H54 (cell line): Measurements from ENCODE around the gene SLC29A3.
A peak's percentile ranks its signal among the peaks of the same experiment; 100 is the strongest.

Experiments
- DNase-seq: peaks from one replicate; pipeline ENCODE4 v3.0.0; 2011; ENCODE audit warnings: low spot score, mixed read lengths; ENCODE audit not compliant: insufficient read length
- FAIRE-seq: peaks from 3 replicates; lab custom pipeline; 2011; peaks lifted over from hg19 to GRCh38; lab: Jason Lieb, UNC
- POLR2A ChIP-seq: IDR thresholded peaks from 2 replicates; pipeline ENCODE4 v1.6.1; 2011; ENCODE audit warnings: low read depth, mild to moderate bottlenecking, low read length

Gene SLC29A3

DNA sequence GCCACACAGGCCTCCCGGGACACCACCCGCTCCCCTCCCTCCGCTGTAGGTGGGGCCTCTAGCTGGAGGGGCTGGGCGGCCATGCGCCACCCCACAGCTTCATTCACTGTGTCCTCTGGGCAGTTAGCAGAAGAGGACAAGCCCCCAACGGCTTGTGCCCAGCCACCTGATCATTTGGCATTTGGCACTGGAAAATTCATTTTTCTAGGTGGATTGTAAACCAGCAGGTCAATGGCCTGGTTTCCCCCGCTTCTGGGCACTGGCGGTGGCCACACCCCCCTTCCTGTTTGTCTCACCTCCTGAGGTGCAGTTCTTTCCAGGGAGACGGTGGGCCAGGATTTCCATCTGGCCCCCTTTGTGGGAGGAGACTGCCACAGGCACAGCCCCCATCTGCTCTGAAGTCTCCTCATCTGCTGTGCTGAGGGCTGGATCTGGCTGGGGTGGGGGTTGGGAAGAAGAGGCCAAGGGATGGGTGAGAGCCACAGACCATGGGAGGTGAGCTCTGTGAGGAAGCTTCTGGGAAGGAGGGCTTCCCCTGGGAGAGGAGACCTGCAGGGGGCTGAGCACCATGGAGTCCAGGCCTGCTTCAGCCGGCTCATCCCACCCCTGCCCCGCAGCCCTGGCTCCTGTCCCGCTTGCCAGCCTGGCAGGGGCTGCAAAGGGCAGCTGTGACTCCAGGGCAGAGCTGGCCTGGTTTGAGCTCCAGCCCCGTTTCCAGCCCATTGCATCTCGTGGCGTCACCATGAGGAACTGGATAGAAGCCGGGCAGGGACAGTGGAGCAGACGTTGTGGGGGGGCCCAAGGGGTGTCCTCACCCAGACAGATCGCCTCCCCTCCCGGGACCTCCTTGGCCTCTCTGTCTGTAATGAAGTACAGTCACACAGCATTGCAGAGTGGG lies 40.1 kb upstream of the SLC29A3 start:
- TF ChIP-seq POLR2A = no peak
- FAIRE-seq = no peak
- DNase-seq = no peak

DNA sequence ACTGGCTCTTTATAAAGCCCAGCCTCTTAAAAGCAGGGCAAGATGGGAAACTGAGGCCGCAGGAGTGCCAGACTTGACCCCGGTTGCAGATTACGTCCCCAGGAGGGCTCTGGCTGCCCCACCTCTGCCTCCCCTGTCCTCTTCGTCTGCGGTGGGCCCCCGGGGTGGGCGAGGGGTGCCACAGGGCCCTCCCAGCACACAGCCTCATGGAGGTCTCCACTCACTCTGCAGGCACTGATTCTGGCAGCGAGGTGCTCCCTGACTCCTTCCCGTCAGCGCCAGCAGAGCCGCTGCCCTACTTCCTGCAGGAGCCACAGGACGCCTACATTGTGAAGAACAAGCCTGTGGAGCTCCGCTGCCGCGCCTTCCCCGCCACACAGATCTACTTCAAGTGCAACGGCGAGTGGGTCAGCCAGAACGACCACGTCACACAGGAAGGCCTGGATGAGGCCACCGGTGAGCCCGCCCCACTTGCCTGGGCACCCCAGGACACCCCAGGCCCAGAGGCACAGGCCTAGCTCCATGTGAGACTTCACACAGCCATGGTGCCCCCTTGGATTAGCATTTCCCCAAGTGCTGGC lies 39.4 kb upstream of the SLC29A3 start:
- FAIRE-seq = no peak
- DNase-seq = no peak
- TF ChIP-seq POLR2A = no peak

DNA sequence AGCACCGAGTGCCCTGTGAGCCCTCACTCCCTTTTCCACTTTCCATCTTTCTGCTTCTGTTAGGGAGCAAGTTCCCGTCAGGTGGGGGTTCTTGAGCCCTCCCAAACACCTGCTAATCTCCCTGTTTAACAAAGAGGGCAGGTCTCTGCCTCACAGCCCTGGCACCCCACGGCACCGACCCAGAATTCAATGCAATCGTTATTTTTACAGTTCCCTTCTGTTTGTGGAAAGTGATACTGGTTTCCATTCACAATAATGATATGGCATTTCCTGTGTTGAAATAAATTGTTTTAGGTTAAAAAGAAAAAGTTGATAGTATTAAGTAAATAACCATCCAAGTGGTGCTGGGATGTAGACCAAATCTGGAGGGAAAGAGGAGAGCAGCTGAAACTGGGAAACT lies 38.8 kb upstream of the SLC29A3 start:
- FAIRE-seq (no peak), DNase-seq (no peak)
- TF ChIP-seq POLR2A = no peak

DNA sequence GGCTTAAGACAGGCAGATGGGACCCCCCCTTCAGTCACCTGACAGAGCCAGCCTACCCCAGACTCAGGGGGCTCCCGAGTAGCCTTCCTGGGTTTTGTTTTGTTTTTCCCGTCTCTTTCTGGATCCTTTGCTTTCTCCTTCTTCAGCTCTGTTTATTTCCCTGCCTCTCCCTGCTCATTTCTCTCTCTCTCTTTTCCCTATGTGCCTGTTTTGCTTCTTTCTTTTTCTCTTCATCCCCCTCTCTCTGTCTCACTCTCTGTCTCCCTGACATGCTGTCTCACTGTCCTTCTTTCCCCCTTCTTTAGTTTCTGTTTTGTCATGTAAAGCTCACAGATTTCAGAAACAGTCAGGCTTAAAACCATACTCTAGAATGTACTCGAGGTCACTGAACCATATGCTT lies 38.2 kb upstream of the SLC29A3 start:
- no peak for TF ChIP-seq POLR2A
- DNase-seq (no peak), FAIRE-seq (no peak)

DNA sequence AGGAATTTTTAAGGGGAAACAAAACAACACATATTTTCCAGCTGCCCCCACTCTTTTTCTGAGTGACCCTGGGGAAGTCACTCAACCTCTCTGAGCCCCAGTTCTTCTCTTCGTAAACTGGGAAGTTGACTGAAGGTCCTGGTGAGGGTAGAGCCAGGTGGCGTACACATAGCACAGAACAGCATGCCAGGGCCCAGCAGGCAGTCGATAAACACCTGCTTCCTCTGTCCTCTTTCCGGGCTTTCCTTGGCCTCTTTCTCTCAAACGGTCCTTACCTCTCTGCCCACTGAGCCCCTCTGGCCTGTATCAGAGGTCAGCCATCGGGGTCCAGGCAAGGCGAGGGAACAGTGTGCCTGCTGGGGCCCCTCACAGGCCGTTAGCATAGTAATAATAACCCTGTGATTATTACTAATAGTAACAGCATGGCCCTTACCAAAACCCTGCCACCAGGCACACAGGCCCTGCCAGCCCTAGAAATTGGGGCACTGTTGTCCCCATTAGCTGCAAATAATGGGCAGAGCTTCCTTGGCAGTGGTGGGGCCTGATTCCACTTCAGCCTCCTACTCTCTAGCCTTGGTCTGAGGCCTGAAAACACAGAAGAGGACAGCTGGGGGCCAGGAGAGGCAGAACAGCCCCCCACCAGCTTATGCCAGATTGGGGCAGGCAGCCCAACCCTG lies 37.3 kb upstream of the SLC29A3 start:
- no peak for FAIRE-seq
- no peak for DNase-seq
- TF ChIP-seq POLR2A = no peak

DNA sequence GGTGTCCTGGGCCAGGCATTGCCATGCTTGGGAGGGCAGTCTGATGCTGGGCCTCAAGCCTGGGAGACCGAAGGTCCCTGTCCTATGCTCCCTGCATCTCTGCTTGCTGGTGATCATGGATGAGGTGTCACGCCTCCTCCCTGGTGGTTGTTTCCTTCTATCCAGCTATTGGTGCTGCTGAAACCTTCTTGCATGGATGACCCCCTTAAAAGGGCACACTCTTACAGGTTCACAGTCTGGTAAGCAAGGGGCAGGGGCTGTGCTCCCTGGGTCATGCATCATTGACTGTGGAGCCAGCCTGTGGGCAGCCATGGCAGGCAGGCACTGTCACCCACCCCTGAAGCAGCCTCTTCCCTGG lies 36.8 kb upstream of the SLC29A3 start:
- FAIRE-seq (no peak), DNase-seq (no peak)
- no peak for TF ChIP-seq POLR2A

DNA sequence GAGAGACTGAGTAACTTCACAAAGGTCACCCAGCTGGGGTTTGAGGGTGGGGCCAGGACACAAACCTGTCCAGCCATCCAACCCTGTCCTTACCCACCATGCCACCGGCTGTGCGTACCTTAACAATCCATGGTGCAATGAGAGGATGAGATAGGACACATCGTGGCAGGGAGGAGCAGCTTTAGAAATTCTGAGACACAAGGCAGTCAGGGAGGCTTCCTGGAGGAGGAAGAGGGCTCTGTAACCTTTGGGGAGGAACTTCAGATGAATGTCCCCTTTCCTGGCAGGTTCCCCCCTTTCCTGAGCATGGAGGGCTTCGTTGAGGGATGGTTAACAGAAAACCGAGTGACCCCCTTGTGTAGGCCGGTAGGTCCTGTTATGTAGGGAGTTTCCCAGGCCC lies 35.6 kb upstream of the SLC29A3 start:
- TF ChIP-seq POLR2A = no peak
- FAIRE-seq (no peak), DNase-seq (no peak)

DNA sequence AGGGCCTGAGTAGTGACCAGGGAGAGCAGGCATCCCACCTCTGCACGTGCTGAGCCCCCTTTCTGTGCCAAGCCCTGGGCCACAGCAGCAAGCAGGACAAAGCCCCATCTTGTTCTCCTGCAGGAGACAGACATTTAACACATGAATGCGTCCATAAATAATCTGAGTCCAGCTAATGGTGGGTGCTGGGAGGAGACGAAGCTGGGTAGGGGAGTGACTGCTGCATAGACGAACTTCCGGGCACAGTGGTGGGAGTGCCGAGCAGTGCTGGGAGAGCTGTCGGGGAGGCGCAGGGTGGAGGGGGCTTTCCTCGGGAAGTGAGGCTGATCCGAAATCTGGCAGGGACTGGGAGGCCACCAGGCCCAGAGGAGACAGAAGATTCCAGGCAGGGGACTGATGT lies 35.2 kb upstream of the SLC29A3 start:
- FAIRE-seq (no peak), DNase-seq (no peak)
- TF ChIP-seq POLR2A = no peak

DNA sequence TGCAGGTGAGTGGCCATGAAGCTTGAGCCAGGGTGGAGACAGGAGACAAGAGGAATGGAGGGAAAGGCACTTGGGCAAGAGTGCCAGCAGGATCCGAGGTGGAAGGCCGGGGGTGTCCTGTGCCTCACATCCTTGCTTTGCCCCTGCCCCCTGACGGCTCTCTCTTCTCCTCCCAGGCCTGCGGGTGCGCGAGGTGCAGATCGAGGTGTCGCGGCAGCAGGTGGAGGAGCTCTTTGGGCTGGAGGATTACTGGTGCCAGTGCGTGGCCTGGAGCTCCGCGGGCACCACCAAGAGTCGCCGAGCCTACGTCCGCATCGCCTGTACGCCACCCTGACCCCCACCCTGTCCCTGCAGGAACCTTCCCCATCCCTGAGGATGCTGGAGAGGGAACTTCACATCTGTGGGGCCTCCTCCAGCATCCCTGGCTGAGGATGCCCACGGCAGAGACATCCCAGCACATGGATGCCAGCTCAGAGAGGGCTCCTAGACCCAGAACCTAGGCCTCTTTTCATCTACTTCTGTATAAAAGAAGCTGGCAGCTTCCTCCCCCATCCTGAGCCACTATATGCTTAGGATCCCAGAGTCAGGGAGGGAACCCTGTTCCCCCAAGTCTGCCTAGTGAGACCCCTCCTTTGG lies 34.4 kb upstream of the SLC29A3 start:
- DNase-seq (no peak), FAIRE-seq (no peak)
- no peak for TF ChIP-seq POLR2A

DNA sequence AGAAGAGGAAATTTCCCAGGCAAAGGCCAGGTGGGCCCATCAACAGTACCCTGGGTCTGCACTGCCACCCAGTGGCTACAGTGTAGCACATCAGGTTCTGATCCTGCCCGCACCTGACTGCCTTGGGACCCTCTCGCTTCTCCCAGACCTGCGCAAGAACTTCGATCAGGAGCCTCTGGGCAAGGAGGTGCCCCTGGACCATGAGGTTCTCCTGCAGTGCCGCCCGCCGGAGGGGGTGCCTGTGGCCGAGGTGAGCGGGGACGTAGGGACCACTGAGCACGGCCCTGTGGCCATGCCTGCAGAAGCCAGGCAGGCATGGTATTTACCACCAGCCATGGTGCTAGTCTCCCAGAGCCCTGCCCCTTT lies 33.9 kb upstream of the SLC29A3 start:
- DNase-seq = peak; percentile 72
- FAIRE-seq = peak; percentile 27
- no peak for TF ChIP-seq POLR2A

DNA sequence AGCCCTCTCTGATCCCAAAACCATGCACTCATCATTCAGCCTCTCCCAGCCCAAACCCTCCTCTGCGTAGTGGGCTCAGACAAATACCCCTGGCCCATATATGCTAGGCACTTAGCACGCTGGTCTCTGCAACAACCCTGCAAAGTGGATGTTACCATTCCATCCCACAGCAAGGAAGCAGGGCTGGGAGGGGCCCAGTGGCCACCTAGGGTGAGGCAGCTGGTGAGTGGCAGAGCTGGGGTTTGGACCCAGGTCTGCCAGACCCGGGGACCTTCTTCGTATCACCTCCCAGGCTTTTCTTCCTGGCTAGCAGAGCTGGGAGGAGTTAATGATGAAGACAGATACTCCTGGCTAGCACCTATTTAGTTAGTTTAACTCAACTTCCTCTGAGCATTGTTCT lies 33.1 kb upstream of the SLC29A3 start:
- DNase-seq (no peak), FAIRE-seq (no peak)
- no peak for TF ChIP-seq POLR2A

DNA sequence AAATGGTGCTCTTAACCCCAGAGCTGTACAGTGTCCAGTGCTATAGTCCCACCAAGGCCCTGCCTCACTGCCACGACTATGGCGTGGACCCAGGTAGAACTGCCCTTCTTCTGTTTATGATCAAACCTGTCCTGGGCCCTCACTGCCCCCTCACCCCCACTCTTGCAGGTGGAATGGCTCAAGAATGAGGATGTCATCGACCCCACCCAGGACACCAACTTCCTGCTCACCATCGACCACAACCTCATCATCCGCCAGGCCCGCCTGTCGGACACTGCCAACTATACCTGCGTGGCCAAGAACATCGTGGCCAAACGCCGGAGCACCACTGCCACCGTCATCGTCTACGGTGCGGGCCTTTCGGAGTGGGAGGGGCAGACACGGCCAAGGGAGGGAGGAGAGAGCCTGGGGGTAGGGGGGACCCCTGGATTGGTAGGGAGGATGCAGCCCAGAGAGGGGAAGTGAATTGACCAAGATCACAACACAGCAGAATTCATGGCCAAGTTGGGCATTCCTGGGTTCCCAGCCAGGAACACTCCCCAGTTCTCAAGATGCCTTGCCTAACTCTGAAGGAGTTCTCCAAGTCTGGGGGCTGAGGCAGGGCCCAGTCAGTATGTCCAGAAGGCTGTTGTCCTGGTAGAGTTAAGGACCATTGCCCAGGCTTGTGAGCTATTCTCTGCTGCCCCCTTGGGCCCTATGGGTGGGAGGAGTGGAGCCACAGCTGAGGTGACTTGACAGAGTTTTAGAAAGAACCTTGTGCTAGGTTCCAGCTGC lies 32.4 kb upstream of the SLC29A3 start:
- FAIRE-seq = no peak
- no peak for TF ChIP-seq POLR2A
- DNase-seq = no peak

DNA sequence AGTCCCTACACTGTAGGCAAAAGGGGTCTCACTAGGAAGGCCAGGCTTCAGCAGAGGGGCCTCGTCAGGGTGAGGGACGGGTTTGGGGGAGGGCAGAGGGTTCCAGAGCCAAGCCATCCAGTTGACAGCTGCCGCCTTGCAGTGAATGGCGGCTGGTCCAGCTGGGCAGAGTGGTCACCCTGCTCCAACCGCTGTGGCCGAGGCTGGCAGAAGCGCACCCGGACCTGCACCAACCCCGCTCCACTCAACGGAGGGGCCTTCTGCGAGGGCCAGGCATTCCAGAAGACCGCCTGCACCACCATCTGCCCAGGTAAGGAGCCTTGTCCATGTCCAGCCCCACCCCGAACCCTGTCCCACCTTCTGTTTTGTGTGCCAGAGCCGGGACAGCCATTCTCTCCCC lies 31.6 kb upstream of the SLC29A3 start:
- FAIRE-seq = no peak
- no peak for TF ChIP-seq POLR2A
- no peak for DNase-seq
